Activated CD4-positive, alpha-beta memory T cell treated with anti-CD3 and anti-CD28 coated beads, Interleukin-2, amount 10 ng/mL, durations not matched to agents 7 days and 5 days (primary cell): ENCODE results near the gene MINK1. TPM values are rescaled to one million over a fixed set of nuclear protein-coding genes. Genes with fewer than 3 reads are reported as not detected.

ENCODE experiments used
- CTCF ChIA-PET: fragments of 350-600 bp; sonication (Branson Sonifier 250); formaldehyde crosslinking; loops from one replicate; lab custom pipeline; 2021; ENCODE audit warnings: antibody characterized with exemption, inconsistent platforms; lab: Charles Lee
- POLR2A ChIA-PET: fragments of 350-600 bp; sonication (Branson Sonifier 250); formaldehyde crosslinking; loops from one replicate; lab custom pipeline; 2021; ENCODE audit warnings: antibody characterized with exemption; lab: Charles Lee
- DNase-seq: peaks from one replicate; pipeline ENCODE4 v3.0.0-alpha.2; 2020
- H3K27ac Mint-ChIP-seq: one replicate; pipeline ENCODE4 v1.8.0; 2021; ENCODE audit warnings: mild to moderate bottlenecking, mixed read lengths
- H3K27me3 Mint-ChIP-seq: one replicate; pipeline ENCODE4 v1.8.0; 2021; ENCODE audit warnings: mixed read lengths
- H3K36me3 Mint-ChIP-seq: one replicate; pipeline ENCODE4 v1.8.0; 2021; ENCODE audit warnings: low read depth, mixed read lengths
- H3K4me1 Mint-ChIP-seq: one replicate; pipeline ENCODE4 v1.8.0; 2021; ENCODE audit warnings: mixed read lengths
- H3K4me3 Mint-ChIP-seq: one replicate; pipeline ENCODE4 v1.8.0; 2021; ENCODE audit warnings: mild to moderate bottlenecking, mixed read lengths
- H3K9me3 Mint-ChIP-seq: one replicate; pipeline ENCODE4 v1.8.0; 2021; ENCODE audit warnings: mixed read lengths
- total RNA-seq, 2 experiments: library from RNA; stranded (reverse); gene quantifications; one replicate each; pipeline ENCODE4 v1.2.3, GENCODE V29; 2021

Gene MINK1
- total RNA-seq, 2 experiments from 2014 or later = 107 to 109 TPM

GRCh38 chr17:4945176-4945943, 112.2 kb downstream of the MINK1 start:
- Mint-ChIP-seq H3K4me3 (peak overlapping the region; percentile 96), H3K27ac (peak overlapping the region; percentile 100), H3K36me3 (peaks cover 78% of the 10 kb centered on the region), H3K9me3 (no peaks in the 10 kb centered on the region), H3K4me1 (peaks cover 51% of the 10 kb centered on the region), H3K27me3 (no peaks in the 10 kb centered on the region)
- POLR2A ChIA-PET = interaction anchor here (0.9 to 20.7 kb wide), 9 partner anchors 8 to 579 kb away, joined by 3 to 711 read pairs (median 11); partner anchors contain the start of genes C17orf107, CAMTA2, ENO3 and INCA1
- CTCF ChIA-PET = interaction anchor here (0.6 to 1.2 kb wide), 2 partner anchors 22 to 71 kb away, joined by 3 read pairs; partner anchors contain the start of gene SPAG7
- DNase-seq = peak; percentile 89

- DNase-seq = no peak
- Mint-ChIP-seq H3K9me3 (no peaks in the 10 kb centered on the region), H3K27ac (peak overlapping the region; percentile 100), H3K4me3 (peak overlapping the region; percentile 96), H3K27me3 (no peaks in the 10 kb centered on the region), H3K36me3 (peaks cover 73% of the 10 kb centered on the region), H3K4me1 (peaks cover 57% of the 10 kb centered on the region)
- ChIA-PET POLR2A (interaction anchor here (0.9 to 20.7 kb wide), 10 partner anchors 8 to 580 kb away, joined by 3 to 711 read pairs (median 13); partner anchors contain the start of genes ARRB2, C17orf107, CAMTA2 and ENO3), CTCF (interaction anchor here (0.6 kb wide), 1 partner anchor 71 kb away, joined by 3 read pairs; no protein-coding TSS in a partner anchor)
Measured at GRCh38 chr17:4945944-4946280, 112.8 kb downstream of the MINK1 start.

GRCh38 chr17:4946312-4946976, 113.3 kb downstream of the MINK1 start:
- no peaks in the 10 kb centered on the region for H3K9me3 Mint-ChIP-seq
- DNase-seq = no peak
- peaks cover 62% of the 10 kb centered on the region for H3K4me1 Mint-ChIP-seq
- H3K27ac Mint-ChIP-seq = peak overlapping the region; percentile 100
- no peaks in the 10 kb centered on the region for H3K27me3 Mint-ChIP-seq
- ChIA-PET POLR2A (interaction anchor here (0.9 to 20.7 kb wide), 13 partner anchors 7 to 580 kb away, joined by 3 to 711 read pairs (median 11); partner anchors contain the start of genes ARRB2, C17orf107, CAMTA2 and ENO3), CTCF (interaction anchor here (0.6 kb wide), 1 partner anchor 70 kb away, joined by 3 read pairs; no protein-coding TSS in a partner anchor)
- H3K4me3 Mint-ChIP-seq = peak overlapping the region; percentile 96
- peaks cover 67% of the 10 kb centered on the region for H3K36me3 Mint-ChIP-seq

- Mint-ChIP-seq H3K9me3 (no peaks in the 10 kb centered on the region), H3K27me3 (no peaks in the 10 kb centered on the region), H3K4me1 (peaks cover 62% of the 10 kb centered on the region), H3K4me3 (peak overlapping the region; percentile 96), H3K27ac (peak overlapping the region; percentile 100), H3K36me3 (peaks cover 62% of the 10 kb centered on the region)
- no peak for DNase-seq
- ChIA-PET POLR2A (interaction anchor here (0.6 to 20.7 kb wide), 17 partner anchors 6 to 244 kb away, joined by 3 to 711 read pairs (median 9); partner anchors contain the start of genes ARRB2, C17orf107, CAMTA2 and ENO3), CTCF (interaction anchor here (2.2 kb wide), 1 partner anchor 21 kb away, joined by 10 read pairs; the partner anchor contains the start of gene SPAG7)
Measured at GRCh38 chr17:4947010-4947410, 113.9 kb downstream of the MINK1 start.

Other genes with a start within 250 kb of the MINK1 start
- not detected for gene SMTNL2, start 248.8 kb upstream of the MINK1 start, total RNA-seq
- gene ALOX15, start 191.7 kb upstream of the MINK1 start, total RNA-seq = not detected
- 10 to 100 TPM; 67.7 to 69.2 TPM for gene PELP1, start 129.2 kb upstream of the MINK1 start, total RNA-seq
- gene ARRB2, start 122.7 kb upstream of the MINK1 start, total RNA-seq = 100 to 1,000 TPM; 372 to 378 TPM
- gene MED11, start 101.9 kb upstream of the MINK1 start, total RNA-seq = 10 to 100 TPM; 24.6 to 25.3 TPM
- under 1 TPM in 1 of 2 experiments, not detected in 1; 0.10 TPM for gene ZMYND15, start 93.5 kb upstream of the MINK1 start, total RNA-seq
- 1 to 10 TPM; 2.2 to 2.6 TPM for gene CXCL16, start 93.4 kb upstream of the MINK1 start, total RNA-seq
- under 1 TPM in 1 of 2 experiments, not detected in 1; 0.35 TPM for gene TM4SF5, start 61.5 kb upstream of the MINK1 start, total RNA-seq
- under 1 TPM in 1 of 2 experiments, not detected in 1; 0.40 TPM for gene VMO1, start 47.0 kb upstream of the MINK1 start, total RNA-seq
- gene GLTPD2, start 44.4 kb upstream of the MINK1 start, total RNA-seq = not detected
- gene PSMB6, start 37.2 kb upstream of the MINK1 start, total RNA-seq = 100 to 1,000 TPM; 118 to 121 TPM
- 10 to 100 TPM; 17.4 to 20.7 TPM for gene PLD2, start 26.2 kb upstream of the MINK1 start, total RNA-seq
- gene C17orf107, start 66.2 kb downstream of the MINK1 start, total RNA-seq = under 1 TPM; 0.58 to 0.98 TPM
- gene CHRNE, start 69.8 kb downstream of the MINK1 start, total RNA-seq = under 1 TPM; 0.33 to 0.43 TPM
- not detected for gene GP1BA, start 98.9 kb downstream of the MINK1 start, total RNA-seq
- 10 to 100 TPM; 62.8 to 71.0 TPM for gene SLC25A11, start 106.7 kb downstream of the MINK1 start, total RNA-seq
- gene RNF167, start 106.9 kb downstream of the MINK1 start, total RNA-seq = 100 to 1,000 TPM; 249 to 261 TPM
- gene PFN1, start 115.2 kb downstream of the MINK1 start, total RNA-seq = 1,000 to 10,000 TPM; 2,149 to 2,220 TPM
- 10 to 100 TPM; 26.8 to 33.0 TPM for gene ENO3, start 117.8 kb downstream of the MINK1 start, total RNA-seq
- gene SPAG7, start 134.5 kb downstream of the MINK1 start, total RNA-seq = 10 to 100 TPM; 53.0 to 58.2 TPM
- gene CAMTA2, start 154.3 kb downstream of the MINK1 start, total RNA-seq = 10 to 100 TPM; 73.2 to 80.1 TPM
- gene INCA1, start 164.2 kb downstream of the MINK1 start, total RNA-seq = under 1 TPM in 1 of 2 experiments, not detected in 1; 0.25 TPM
- gene KIF1C, start 164.6 kb downstream of the MINK1 start, total RNA-seq = 10 to 100 TPM; 37.4 to 38.5 TPM
- gene SLC52A1, start 202.1 kb downstream of the MINK1 start, total RNA-seq = under 1 TPM; 0.65 to 0.68 TPM
- 1 to 10 TPM; 2.9 to 3.4 TPM for gene ZFP3, start 245.1 kb downstream of the MINK1 start, total RNA-seq